ENCODE data around the gene NOVA2. TPM values are rescaled to one million over a fixed set of nuclear protein-coding genes. Genes with fewer than 3 reads are reported as not detected.

NOVA2 gene
- total and polyA plus RNA-seq, 9 of the 15 experiments (the other 6 are each of a cell fraction or from before 2014, with no cell fraction given), result not detected

DNA sequence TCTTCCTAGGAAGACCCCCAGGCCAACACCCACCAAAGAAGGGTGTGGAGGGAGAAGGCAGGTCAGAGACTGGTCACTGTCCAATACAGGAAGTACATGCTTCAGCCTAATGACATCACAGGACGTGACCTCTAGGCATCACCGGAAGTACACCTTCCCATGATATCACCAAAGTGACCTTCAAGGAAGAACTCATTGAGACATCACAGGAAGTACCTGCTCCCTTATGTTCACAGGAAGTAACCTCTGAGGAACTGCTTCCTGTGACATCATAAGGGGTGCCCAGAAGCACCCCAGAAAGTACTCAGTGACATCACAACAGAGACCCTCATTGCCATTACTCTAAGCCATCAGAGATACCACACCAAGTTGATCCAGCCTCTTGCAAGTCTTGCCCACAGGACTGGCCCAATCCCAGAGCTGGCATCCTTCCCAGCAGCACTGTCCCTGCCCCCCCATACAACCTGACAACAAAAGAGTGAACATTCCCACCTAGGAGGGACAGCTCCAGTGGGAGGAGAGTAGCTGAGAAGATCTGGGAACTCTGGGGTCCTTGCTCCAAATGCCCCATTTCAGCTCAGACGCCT lies 34.8 kb downstream of the NOVA2 start (continued):
- TF ChIP-seq, protein P1, sequence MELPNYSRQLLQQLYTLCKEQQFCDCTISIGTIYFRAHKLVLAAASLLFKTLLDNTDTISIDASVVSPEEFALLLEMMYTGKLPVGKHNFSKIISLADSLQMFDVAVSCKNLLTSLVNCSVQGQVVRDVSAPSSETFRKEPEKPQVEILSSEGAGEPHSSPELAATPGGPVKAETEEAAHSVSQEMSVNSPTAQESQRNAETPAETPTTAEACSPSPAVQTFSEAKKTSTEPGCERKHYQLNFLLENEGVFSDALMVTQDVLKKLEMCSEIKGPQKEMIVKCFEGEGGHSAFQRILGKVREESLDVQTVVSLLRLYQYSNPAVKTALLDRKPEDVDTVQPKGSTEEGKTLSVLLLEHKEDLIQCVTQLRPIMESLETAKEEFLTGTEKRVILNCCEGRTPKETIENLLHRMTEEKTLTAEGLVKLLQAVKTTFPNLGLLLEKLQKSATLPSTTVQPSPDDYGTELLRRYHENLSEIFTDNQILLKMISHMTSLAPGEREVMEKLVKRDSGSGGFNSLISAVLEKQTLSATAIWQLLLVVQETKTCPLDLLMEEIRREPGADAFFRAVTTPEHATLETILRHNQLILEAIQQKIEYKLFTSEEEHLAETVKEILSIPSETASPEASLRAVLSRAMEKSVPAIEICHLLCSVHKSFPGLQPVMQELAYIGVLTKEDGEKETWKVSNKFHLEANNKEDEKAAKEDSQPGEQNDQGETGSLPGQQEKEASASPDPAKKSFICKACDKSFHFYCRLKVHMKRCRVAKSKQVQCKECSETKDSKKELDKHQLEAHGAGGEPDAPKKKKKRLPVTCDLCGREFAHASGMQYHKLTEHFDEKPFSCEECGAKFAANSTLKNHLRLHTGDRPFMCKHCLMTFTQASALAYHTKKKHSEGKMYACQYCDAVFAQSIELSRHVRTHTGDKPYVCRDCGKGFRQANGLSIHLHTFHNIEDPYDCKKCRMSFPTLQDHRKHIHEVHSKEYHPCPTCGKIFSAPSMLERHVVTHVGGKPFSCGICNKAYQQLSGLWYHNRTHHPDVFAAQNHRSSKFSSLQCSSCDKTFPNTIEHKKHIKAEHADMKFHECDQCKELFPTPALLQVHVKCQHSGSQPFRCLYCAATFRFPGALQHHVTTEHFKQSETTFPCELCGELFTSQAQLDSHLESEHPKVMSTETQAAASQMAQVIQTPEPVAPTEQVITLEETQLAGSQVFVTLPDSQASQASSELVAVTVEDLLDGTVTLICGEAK (IDR thresholded peaks at IDR 0.05), result peak; percentile 87
- TF ChIP-seq, protein P1 (CRISPR knock-in tag; IDR thresholded peaks at IDR 0.05), result no peak
- TF ChIP-seq CREM (IDR thresholded peaks at IDR 0.05; ENCODE audit: low read depth), result peak; percentile 82
- peak; percentile 64; the same call in 1 of the 2 replicates for TF ChIP-seq CREB1 (IDR thresholded peaks at IDR 0.05)
- TF ChIP-seq CREB1 (CRISPR knock-in tag; IDR thresholded peaks at IDR 0.05), result peak; percentile 54; the same call in 1 of the 2 replicates
- TF ChIP-seq ETV1 (tag; conservative IDR thresholded peaks at IDR 0.05; ENCODE audit: low read depth), result 0 out of 2 replicates have a peak, but pooled peaks have one; percentile 31
- peak; percentile 90 for TF ChIP-seq ESRRA (IDR thresholded peaks at IDR 0.05; ENCODE audit: borderline replicate concordance, low read depth)
- TF ChIP-seq EHMT2 (IDR thresholded peaks at IDR 0.05), result peak; percentile 66; the same call in 1 of the 2 replicates
- TF ChIP-seq, protein P2, sequence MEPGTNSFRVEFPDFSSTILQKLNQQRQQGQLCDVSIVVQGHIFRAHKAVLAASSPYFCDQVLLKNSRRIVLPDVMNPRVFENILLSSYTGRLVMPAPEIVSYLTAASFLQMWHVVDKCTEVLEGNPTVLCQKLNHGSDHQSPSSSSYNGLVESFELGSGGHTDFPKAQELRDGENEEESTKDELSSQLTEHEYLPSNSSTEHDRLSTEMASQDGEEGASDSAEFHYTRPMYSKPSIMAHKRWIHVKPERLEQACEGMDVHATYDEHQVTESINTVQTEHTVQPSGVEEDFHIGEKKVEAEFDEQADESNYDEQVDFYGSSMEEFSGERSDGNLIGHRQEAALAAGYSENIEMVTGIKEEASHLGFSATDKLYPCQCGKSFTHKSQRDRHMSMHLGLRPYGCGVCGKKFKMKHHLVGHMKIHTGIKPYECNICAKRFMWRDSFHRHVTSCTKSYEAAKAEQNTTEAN (CRISPR knock-in tag; IDR thresholded peaks at IDR 0.05), result no peak
- TF ChIP-seq ZNF134 (CRISPR knock-in tag; conservative IDR thresholded peaks at IDR 0.05), result no peak
